Fibroblast of lung (primary cell): ENCODE data around the gene L3MBTL4. TPM values are rescaled to one million over a fixed set of nuclear protein-coding genes. Genes with fewer than 3 reads are reported as not detected.

Source experiments
- DNase-seq, 2 donors: peaks; one replicate each; pipeline versions ENCODE4 v3.0.0 to v3.0.0-alpha.2; 2010; ENCODE audit warnings: low read depth in 2 of 2
- H2AFZ ChIP-seq: 2 replicates; pipeline ENCODE4 v1.5.1; 2012; ENCODE audit warnings: low read length, control low read depth, inconsistent platforms
- H3K27ac ChIP-seq: 2 replicates; pipeline ENCODE4 v1.5.1; 2011; ENCODE audit warnings: low read length, control low read depth; ENCODE audit not compliant: insufficient read depth
- H3K27me3 ChIP-seq: 2 replicates; pipeline ENCODE4 v1.5.1; 2011; ENCODE audit warnings: mild to moderate bottlenecking, low read length; ENCODE audit not compliant: control insufficient read depth, insufficient read depth
- H3K36me3 ChIP-seq: 2 replicates; pipeline ENCODE4 v1.5.1; 2011; ENCODE audit warnings: low read length; ENCODE audit not compliant: control insufficient read depth, insufficient read depth
- H3K4me1 ChIP-seq: 2 replicates; pipeline ENCODE4 v1.5.1; 2011; ENCODE audit warnings: low read length; ENCODE audit not compliant: control insufficient read depth, insufficient read depth; ENCODE audit errors: extremely low read depth
- H3K4me2 ChIP-seq: 2 replicates; pipeline ENCODE4 v1.5.1; 2011; ENCODE audit warnings: low read length, control low read depth; ENCODE audit not compliant: insufficient read depth; ENCODE audit errors: extremely low read depth
- H3K4me3 ChIP-seq, 4 experiments: fragments of 200-600 bp in 1 of 4; sonication (generic) in 1 of 4; replicated peaks in 1 of 4; 2 replicates each; pipeline ENCODE4 v1.5.1; 2011 to 2016; ENCODE audit warnings: low read length in 4 of 4, low read depth in 3 of 4, mild to moderate bottlenecking in 3 of 4, control low read depth in 2 of 4, inconsistent platforms in 1 of 4, mixed read lengths in 1 of 4; ENCODE audit not compliant: insufficient read depth in 1 of 4; ENCODE audit errors: control extremely low read depth in 1 of 4
- H3K79me2 ChIP-seq: 2 replicates; pipeline ENCODE4 v1.5.1; 2012; ENCODE audit warnings: mild to moderate bottlenecking, low read length, inconsistent platforms; ENCODE audit not compliant: control insufficient read depth, insufficient read depth
- H3K9ac ChIP-seq: 2 replicates; pipeline ENCODE4 v1.5.1; 2011; ENCODE audit warnings: mild to moderate bottlenecking, low read length, control low read depth; ENCODE audit not compliant: insufficient read depth
- H3K9me3 ChIP-seq: 2 replicates; pipeline ENCODE4 v1.5.1; 2012; ENCODE audit warnings: low read depth, low read length; ENCODE audit not compliant: control insufficient read depth, insufficient read depth
- H4K20me1 ChIP-seq: 2 replicates; pipeline ENCODE4 v1.5.1; 2011; ENCODE audit warnings: low read length; ENCODE audit not compliant: control insufficient read depth, insufficient read depth; ENCODE audit errors: extremely low read depth
- CTCF ChIP-seq, 2 donors: IDR thresholded peaks in 1 of 2; conservative IDR thresholded peaks in 1 of 2; 1 replicate in 1 of 2; 2 replicates in 1 of 2; pipeline ENCODE4 v1.5.1; 2011 to 2012; ENCODE audit warnings: low read length in 2 of 2, control low read depth in 1 of 2, inconsistent platforms in 1 of 2, low read depth in 1 of 2, mild to moderate bottlenecking in 1 of 2
- EZH2 ChIP-seq: IDR thresholded peaks from 2 replicates; pipeline ENCODE4 v1.5.1; 2012; ENCODE audit warnings: low read length, control low read depth, mild to moderate bottlenecking; ENCODE audit errors: missing control alignments
- polyA plus RNA-seq, 2 donors: library from polyadenylated mRNA; depleted of rRNA in 1 of 2; stranded (reverse) in 1 of 2; unstranded in 1 of 2; fragments of >200 nt; gene quantifications; 2 replicates each; pipeline ENCODE4 v1.2.1, GENCODE V29; 2011 to 2012; ENCODE audit warnings: missing spikeins in 1 of 2
- total RNA-seq: library from RNA; depleted of rRNA; stranded (reverse); fragments of >200 nt; gene quantifications from 2 replicates; pipeline ENCODE4 v1.2.1, GENCODE V29; 2014

Gene L3MBTL4
- total and polyA plus RNA-seq, 2 donors (not counting 1 experiment from before 2014, with no cell fraction given) = 0.06 to 0.33 TPM

GRCh38 chr18:6044319-6044718 lies 370.4 kb downstream of the L3MBTL4 start:
- Histone ChIP-seq H3K4me2 (no peak overlapping the region), H3K27me3 (no peaks in the 10 kb centered on the region), H3K4me1 (no peaks in the 10 kb centered on the region), H3K4me3 (no peak overlapping the region), H3K79me2 (no peaks in the 10 kb centered on the region), H3K27ac (no peak overlapping the region), H3K36me3 (no peaks in the 10 kb centered on the region), H3K9ac (no peak overlapping the region), H4K20me1 (no peaks in the 10 kb centered on the region), H2AFZ (no peak overlapping the region), H3K9me3 (no peaks in the 10 kb centered on the region)
- DNase-seq = no peak
- TF ChIP-seq CTCF (conservative IDR thresholded peaks at IDR 0.05 in 1 of 2, IDR thresholded peaks at IDR 0.05 in 1 of 2; ENCODE audit: low read depth in 1 of 2, low read length in 2 of 2) (no peak), EZH2 (no peak)

- Histone ChIP-seq H4K20me1 (no peaks in the 10 kb centered on the region), H3K36me3 (no peaks in the 10 kb centered on the region), H3K27me3 (no peaks in the 10 kb centered on the region), H3K4me2 (no peak overlapping the region), H3K4me1 (no peaks in the 10 kb centered on the region), H3K79me2 (no peaks in the 10 kb centered on the region), H3K4me3 (no peak overlapping the region), H3K9me3 (no peaks in the 10 kb centered on the region), H3K9ac (no peak overlapping the region), H3K27ac (no peak overlapping the region), H2AFZ (no peak overlapping the region)
- DNase-seq = peak; percentile 28 to 81
- TF ChIP-seq EZH2 (no peak), CTCF (conservative IDR thresholded peaks at IDR 0.05 in 1 of 2, IDR thresholded peaks at IDR 0.05 in 1 of 2; ENCODE audit: low read depth in 1 of 2, low read length in 2 of 2) (no peak)
These were observed 375.7 kb downstream of the L3MBTL4 start for GRCh38 chr18:6039055-6039454.

- Histone ChIP-seq H3K9me3 (no peaks in the 10 kb centered on the region), H3K27ac (no peak overlapping the region), H2AFZ (no peak overlapping the region), H3K4me3 (no peak overlapping the region), H3K4me2 (no peak overlapping the region), H3K79me2 (no peaks in the 10 kb centered on the region), H3K9ac (no peak overlapping the region), H3K27me3 (no peaks in the 10 kb centered on the region), H4K20me1 (no peaks in the 10 kb centered on the region), H3K4me1 (no peaks in the 10 kb centered on the region), H3K36me3 (no peaks in the 10 kb centered on the region)
- no peak for DNase-seq
- TF ChIP-seq CTCF (conservative IDR thresholded peaks at IDR 0.05 in 1 of 2, IDR thresholded peaks at IDR 0.05 in 1 of 2; ENCODE audit: low read depth in 1 of 2, low read length in 2 of 2) (no peak), EZH2 (no peak)
These were observed 383.3 kb downstream of the L3MBTL4 start for GRCh38 chr18:6031442-6031841.
